HepG2 (cell line): Measurements from ENCODE around the gene IFT122. TPM values are rescaled to one million over a fixed set of nuclear protein-coding genes. Genes with fewer than 3 reads are reported as not detected.
A peak's percentile ranks its signal among the peaks of the same experiment; 100 is the strongest.

Experiments used
- CEBPZ ChIP-seq: IDR thresholded peaks from 2 replicates; pipeline ENCODE4 v1.6.1; 2012; ENCODE audit warnings: low read length, improper control_type of control experiment
- DMTF1 ChIP-seq: sonication (generic); formaldehyde crosslinking; IDR thresholded peaks from 2 replicates; pipeline ENCODE4 v1.4.0; 2020; ENCODE audit warnings: mild to moderate bottlenecking, missing genetic modification reagents
- HNRNPUL1 ChIP-seq: fragments of 200-400 bp; formaldehyde crosslinking; IDR thresholded peaks from 2 replicates; pipeline ENCODE4 v1.6.1; 2017; ENCODE audit warnings: low read depth, mild to moderate bottlenecking, low read length, moderate library complexity
- NFKB2 ChIP-seq: sonication (generic); formaldehyde crosslinking; IDR thresholded peaks from 2 replicates; pipeline ENCODE4 v1.4.0; 2020; ENCODE audit warnings: missing genetic modification reagents, borderline replicate concordance
- ZFX ChIP-seq: sonication (generic); formaldehyde crosslinking; IDR thresholded peaks from 2 replicates; pipeline ENCODE4 v1.4.0; 2020; ENCODE audit warnings: mild to moderate bottlenecking, low read depth, missing genetic modification reagents, moderate library complexity
- ZNF460 ChIP-seq: sonication (generic); formaldehyde crosslinking; IDR thresholded peaks from 2 replicates; pipeline ENCODE4 v1.5.1; 2020; ENCODE audit warnings: missing genetic modification reagents, mild to moderate bottlenecking, borderline replicate concordance
- ZNF589 ChIP-seq: sonication (generic); formaldehyde crosslinking; conservative IDR thresholded peaks from 2 replicates; pipeline ENCODE4 v1.8.0; 2022; ENCODE audit warnings: mild to moderate bottlenecking, moderate library complexity, missing genetic modification reagents
- ZNF609 ChIP-seq: sonication (generic); formaldehyde crosslinking; IDR thresholded peaks from 2 replicates; pipeline ENCODE4 v1.4.0; 2020; ENCODE audit warnings: mild to moderate bottlenecking, missing genetic modification reagents, borderline replicate concordance
- ZNF691 ChIP-seq: sonication (generic); formaldehyde crosslinking; IDR thresholded peaks from 2 replicates; pipeline ENCODE4 v1.4.0; 2020; ENCODE audit warnings: missing genetic modification reagents, low read depth, mild to moderate bottlenecking, borderline replicate concordance
- ZNF75D ChIP-seq: sonication (generic); formaldehyde crosslinking; IDR thresholded peaks from 2 replicates; pipeline ENCODE4 v1.8.1; 2023; ENCODE audit warnings: missing genetic modification reagents, mild to moderate bottlenecking, borderline replicate concordance
- ZNF841 ChIP-seq: sonication (generic); formaldehyde crosslinking; IDR thresholded peaks from 2 replicates; pipeline ENCODE4 v1.8.1; 2023; ENCODE audit warnings: missing genetic modification reagents, borderline replicate concordance
- ZSCAN30 ChIP-seq: sonication (generic); formaldehyde crosslinking; IDR thresholded peaks from 2 replicates; pipeline ENCODE4 v1.5.0; 2020; ENCODE audit warnings: mild to moderate bottlenecking, missing genetic modification reagents
- polyA plus RNA-seq, 8 experiments: library from polyadenylated mRNA; depleted of rRNA in 3 of 8; stranded (reverse) in 7 of 8; unstranded in 1 of 8; fragments of >200 nt; fragmentation: Illumina TruSeq in 4 of 8; extraction: Trizol in 4 of 8; gene quantifications; 2 replicates each; pipeline versions ENCODE4 v1.2.1 to v1.2.3, GENCODE V29; 2011 to 2016; ENCODE audit warnings: low read depth in 4 of 8, missing spikeins in 1 of 8, mixed read lengths in 1 of 8; ENCODE audit not compliant: insufficient read depth in 1 of 8
- total RNA-seq, 5 experiments: library from RNA; depleted of rRNA; stranded (reverse); fragments of >200 nt; fragmentation: Illumina TruSeq; extraction: Trizol; gene quantifications; 2 replicates each; pipeline ENCODE4 v1.2.3, GENCODE V29; 2016; ENCODE audit warnings: low read depth in 1 of 5

The IFT122 gene
- total and polyA plus RNA-seq, 2 of the 13 experiments (the other 11 are each of a cell fraction or from before 2014, with no cell fraction given): 10.1 to 10.3 TPM

DNA sequence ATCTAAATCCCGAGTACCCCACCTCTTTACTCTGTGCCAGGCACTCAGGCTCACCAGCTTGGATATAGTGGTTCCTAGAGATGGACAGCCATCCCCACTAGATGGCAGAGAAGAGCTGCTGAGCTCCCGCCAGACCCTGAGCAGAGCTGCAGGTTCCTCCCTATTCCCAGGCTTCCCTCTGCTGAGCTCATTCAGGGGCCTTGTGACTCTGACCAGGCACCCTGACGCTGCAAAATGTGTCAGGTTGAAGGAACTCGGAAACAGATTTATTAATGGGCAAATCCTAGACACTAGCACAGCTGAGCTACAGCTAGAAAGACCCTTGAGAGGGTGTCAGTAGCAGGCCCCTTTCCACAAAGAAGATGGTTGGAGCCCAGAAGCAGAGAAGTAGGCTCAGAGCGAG is 50.2 kb downstream of the IFT122 start (continued):
- TF ChIP-seq ZNF609 (CRISPR knock-in tag): no peak
- TF ChIP-seq HNRNPUL1: no peak
- peak; percentile 52; the same call in 1 of the 2 replicates for TF ChIP-seq ZFX (CRISPR knock-in tag)
- TF ChIP-seq ZNF460 (CRISPR knock-in tag): no peak
- TF ChIP-seq CEBPZ: no peak
- TF ChIP-seq ZNF691 (CRISPR knock-in tag): 0 out of 2 replicates have a peak, but pooled peaks have one; percentile 53
- no peak for TF ChIP-seq DMTF1 (CRISPR knock-in tag)
- no peak for TF ChIP-seq ZNF841 (CRISPR knock-in tag)
- peak; percentile 65; the same call in 1 of the 2 replicates for TF ChIP-seq NFKB2
- TF ChIP-seq ZSCAN30 (CRISPR knock-in tag): no peak
- no peak for TF ChIP-seq ZNF589
- no peak for TF ChIP-seq ZNF75D (CRISPR knock-in tag)
